ENCODE measurements around the gene APC2.

Gene APC2

DNA sequence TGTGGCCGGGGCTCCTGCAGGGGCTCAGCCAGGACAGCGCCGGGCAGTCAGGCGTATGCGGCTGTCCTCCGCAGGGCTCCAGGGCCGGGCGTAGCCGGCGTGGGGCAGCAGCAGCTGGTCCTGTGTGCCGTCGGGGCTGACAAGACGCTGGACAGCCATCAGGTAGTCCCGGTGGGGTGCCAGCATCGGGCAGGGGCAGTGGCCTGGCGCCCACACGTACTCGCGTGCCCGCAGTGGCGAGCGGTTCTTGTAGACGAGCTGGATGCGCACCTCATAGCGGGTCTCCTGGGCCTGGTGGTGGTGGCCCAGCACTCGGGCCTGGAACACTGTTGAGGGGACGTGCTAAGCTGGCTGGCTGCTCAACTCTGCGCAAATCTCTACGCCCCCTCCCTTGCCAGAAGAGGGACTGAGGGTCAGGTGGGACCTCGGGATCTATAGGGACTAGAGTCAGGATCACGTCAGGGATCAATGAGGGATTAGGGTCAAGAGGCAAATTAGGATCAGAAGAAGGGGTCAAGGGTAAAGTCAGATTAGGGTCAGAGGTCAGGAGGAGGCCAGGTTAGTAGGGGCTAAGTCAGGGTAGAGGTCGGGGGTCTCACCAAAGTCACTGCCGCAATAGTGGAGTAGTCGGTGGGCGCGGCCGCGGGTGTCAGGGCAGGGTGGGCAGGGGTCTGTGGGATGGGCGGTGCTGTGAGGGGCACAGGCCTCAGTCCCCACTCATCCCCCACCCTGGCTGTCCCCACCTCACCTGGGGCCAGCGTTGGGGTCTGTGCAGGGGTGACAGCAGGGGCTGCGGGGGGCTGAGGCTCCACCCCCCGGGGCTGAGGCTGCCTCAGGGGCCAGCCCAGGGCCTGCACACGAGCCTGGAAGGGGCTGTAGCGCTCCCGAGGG is 56.3 kb downstream of the APC2 start:
- ATAC-seq (replicated peaks) (no peak), DNase-seq (no peak)
- peaks cover 10% of the 10 kb centered on the region for H3K36me3 Mint-ChIP-seq (ENCODE audit: insufficient read depth)
- H3K27ac Mint-ChIP-seq: peak overlapping the region; percentile 35 to 56
- H3K4me1 Mint-ChIP-seq (ENCODE audit: low read depth in 2 of 2): peaks cover 7 to 11% of the 10 kb centered on the region in 2 donors
- H3K27me3 Mint-ChIP-seq: peaks cover 7 to 43% of the 10 kb centered on the region in 2 donors
- H3K4me3 Mint-ChIP-seq: no peak overlapping the region
- H3K9me3 Mint-ChIP-seq: no peaks in the 10 kb centered on the region

DNA sequence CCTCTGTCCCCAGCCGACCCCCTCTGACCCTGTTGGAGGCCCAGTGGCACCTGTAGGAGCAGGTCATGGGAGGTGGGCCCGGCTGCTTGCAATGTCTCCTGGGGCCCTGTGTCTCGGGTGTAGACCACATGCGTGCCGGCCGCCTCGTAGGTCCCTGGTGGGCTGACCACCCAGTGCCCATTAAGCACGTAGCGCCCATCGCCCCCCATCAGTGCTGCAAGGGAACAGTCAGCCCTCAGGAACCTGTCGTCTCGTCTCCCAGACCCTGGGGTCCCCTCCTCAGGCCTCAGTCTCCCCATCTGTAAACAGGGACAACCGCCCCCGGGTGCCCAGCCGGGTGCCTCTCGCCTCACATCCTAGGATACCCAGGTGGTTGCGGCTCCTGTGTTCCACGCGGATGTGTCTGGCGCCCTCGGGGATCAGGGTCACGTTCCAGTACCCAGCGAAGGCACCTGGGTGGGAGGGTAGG is 57.3 kb downstream of the APC2 start:
- Mint-ChIP-seq H3K36me3 (ENCODE audit: insufficient read depth) (peaks cover 10% of the 10 kb centered on the region), H3K27me3 (peaks cover 7 to 43% of the 10 kb centered on the region in 2 donors), H3K9me3 (no peaks in the 10 kb centered on the region), H3K4me3 (peak overlapping the region; percentile 81 to 91), H3K27ac (peak overlapping the region; percentile 81 to 91), H3K4me1 (ENCODE audit: low read depth in 2 of 2) (peaks cover 7 to 11% of the 10 kb centered on the region in 2 donors)
- no peak for DNase-seq
- ATAC-seq (replicated peaks): no peak

DNA sequence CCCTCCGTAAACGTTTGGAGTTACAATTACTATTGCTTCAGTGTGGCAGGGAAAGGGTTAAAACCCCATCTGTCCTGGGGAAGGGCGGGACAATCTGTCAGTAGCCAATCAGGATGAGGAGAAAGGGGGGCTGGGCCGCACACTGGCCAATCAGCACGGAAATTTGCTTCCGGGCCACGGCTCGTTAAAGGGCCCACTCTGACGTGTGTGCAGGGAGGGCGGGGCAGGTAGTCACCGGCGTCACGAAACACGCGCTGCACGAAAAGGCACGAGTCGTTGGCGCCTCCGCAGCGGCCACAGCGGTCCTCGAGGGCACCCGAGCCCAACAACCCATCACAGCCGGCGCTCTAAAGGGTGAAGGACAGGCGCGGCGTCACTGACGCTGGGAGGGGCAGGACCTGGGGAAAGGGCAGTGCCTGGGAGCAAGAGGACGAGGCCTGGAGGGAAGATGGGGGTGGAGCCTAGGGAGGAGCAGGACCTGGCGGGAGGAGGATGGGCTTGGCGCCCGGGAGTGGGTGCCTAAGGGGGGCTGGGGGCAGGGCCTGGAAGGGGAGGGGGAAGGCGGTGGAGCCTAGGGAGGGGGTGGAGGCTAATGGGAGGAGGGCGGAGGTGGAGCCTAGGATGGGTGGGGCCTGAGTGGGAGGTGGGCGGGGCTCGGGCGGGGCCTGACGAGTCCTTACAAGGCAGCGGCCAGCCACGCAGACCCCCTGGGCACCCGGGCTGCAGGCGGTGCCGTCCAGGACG is 58.0 kb downstream of the APC2 start:
- Mint-ChIP-seq H3K27me3 (peaks cover 2 to 39% of the 10 kb centered on the region in 2 donors), H3K4me1 (ENCODE audit: low read depth in 2 of 2) (peaks cover 7 to 11% of the 10 kb centered on the region in 2 donors), H3K4me3 (peak overlapping the region; percentile 81 to 91), H3K36me3 (ENCODE audit: insufficient read depth) (peaks cover 10% of the 10 kb centered on the region), H3K9me3 (no peaks in the 10 kb centered on the region), H3K27ac (peak overlapping the region; percentile 81 to 91)
- ATAC-seq (replicated peaks): peak; percentile 94
- peak; percentile 87 to 92 (median 88) for DNase-seq

DNA sequence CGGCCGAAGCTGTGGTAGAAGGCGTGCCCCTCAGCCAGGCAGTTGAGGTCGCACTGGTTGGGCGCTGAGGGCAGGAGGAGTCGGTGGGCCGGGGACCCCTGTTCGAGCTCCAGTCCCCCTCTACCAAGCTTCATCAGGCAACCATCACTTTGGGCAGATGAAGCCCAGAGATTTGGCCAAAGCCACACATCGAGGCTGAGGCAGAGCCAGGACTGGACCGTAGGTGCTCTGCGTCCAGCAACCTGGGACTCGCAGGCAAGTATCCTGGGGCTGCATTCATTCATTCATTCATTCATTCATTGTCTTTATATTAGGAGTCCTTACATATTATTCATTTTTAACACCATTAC is 58.6 kb downstream of the APC2 start:
- Mint-ChIP-seq H3K4me3 (peak overlapping the region in 1 of 2 donors; percentile 91), H3K27me3 (peaks cover 0 to 33% of the 10 kb centered on the region in 2 donors), H3K4me1 (ENCODE audit: low read depth in 2 of 2) (peaks cover 7 to 9% of the 10 kb centered on the region in 2 donors), H3K36me3 (ENCODE audit: insufficient read depth) (peaks cover 10% of the 10 kb centered on the region), H3K9me3 (no peaks in the 10 kb centered on the region), H3K27ac (no peak overlapping the region)
- DNase-seq: no peak
- no peak for ATAC-seq (replicated peaks)

DNA sequence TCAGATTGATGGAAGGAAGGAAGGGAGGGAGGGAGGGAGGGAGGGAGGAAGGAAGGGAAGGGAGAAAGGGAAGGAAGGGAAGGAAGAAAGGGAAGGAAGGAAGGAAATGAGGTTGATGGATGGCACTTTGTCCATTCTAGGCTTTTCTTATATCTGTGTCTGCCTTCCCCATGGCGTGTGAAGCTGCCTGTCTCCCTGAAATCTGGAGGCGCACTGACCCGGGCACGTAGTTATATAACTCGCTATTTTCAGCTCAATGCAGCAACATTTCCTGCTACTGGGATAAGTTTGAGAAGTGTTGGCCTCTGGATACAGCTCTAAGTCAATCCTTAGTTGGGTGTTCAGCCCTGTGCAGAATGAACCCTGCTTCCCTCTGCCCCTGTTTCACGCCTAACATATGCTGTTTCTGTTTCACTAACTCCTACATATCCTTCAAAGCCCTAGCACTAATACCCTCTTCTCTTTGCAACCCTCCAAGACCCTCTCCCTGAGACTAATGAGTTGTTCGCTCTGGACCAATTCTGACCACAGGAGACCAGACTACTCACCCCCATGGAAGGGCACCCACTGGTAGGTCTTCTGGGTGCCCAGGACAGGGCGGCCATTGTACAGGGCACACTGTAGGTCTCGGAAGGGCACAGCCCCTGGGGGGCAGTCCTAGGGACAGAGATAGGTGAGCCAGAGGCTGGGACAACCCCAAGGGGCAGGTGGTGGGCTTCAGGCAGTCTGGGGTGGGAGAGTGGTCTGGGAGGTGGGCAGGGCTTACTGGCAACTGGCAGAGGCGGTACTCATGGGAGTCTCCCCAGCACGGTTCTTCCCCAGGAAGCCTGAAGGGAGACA is 59.9 kb downstream of the APC2 start:
- no peak overlapping the region for H3K4me3 Mint-ChIP-seq
- H3K9me3 Mint-ChIP-seq: no peaks in the 10 kb centered on the region
- peaks cover 7% of the 10 kb centered on the region in 2 donors for H3K4me1 Mint-ChIP-seq (ENCODE audit: low read depth in 2 of 2)
- H3K27me3 Mint-ChIP-seq: peaks cover 0 to 28% of the 10 kb centered on the region in 2 donors
- ATAC-seq (replicated peaks) (no peak), DNase-seq (no peak)
- H3K36me3 Mint-ChIP-seq (ENCODE audit: insufficient read depth): peaks cover 10% of the 10 kb centered on the region
- H3K27ac Mint-ChIP-seq: no peak overlapping the region

DNA sequence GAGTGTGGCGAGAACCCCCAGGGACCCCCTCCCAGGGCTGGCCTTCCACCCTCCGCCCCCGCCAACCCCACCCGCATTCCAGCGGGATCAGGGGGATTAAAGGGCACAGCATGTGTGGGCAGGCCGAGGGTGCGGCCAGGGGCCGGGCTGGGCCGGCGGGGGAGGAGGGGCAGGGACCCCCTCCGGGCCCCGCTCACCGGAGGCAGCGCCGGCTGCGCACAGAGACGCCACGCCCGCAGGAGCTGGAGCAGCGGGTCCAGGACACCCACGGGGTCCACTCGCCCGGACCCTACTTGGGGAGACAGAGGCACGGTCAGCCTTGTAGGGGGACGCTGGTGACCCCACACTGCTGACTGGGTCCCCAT is 60.5 kb downstream of the APC2 start:
- H3K4me1 Mint-ChIP-seq (ENCODE audit: low read depth in 2 of 2): peaks cover 7% of the 10 kb centered on the region in 2 donors
- DNase-seq (no peak), ATAC-seq (replicated peaks) (no peak)
- H3K36me3 Mint-ChIP-seq (ENCODE audit: insufficient read depth): peaks cover 8% of the 10 kb centered on the region
- H3K27ac Mint-ChIP-seq: no peak overlapping the region
- H3K4me3 Mint-ChIP-seq: no peak overlapping the region
- H3K27me3 Mint-ChIP-seq: peaks cover 0 to 23% of the 10 kb centered on the region in 2 donors
- H3K9me3 Mint-ChIP-seq: no peaks in the 10 kb centered on the region

DNA sequence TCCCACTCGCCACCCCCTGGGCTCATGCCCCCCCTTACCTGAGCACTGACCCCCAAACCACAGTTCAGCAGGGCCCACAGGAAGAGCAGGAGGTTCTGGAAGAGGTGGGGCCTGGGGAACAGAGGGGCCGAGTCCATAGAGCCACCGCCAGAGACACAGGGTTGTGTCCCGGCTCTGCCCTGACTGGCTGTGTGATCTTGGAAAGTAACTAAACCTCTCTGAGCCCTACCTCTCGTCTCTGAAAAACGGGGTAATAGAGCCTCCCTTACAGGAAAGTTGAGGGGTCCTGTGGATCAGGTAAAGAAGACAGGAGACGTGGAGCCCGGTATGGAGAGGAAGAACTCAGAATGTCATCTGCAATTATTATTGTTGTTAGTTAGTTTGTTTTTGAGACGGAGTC is 60.9 kb downstream of the APC2 start:
- Mint-ChIP-seq H3K36me3 (ENCODE audit: insufficient read depth) (peaks cover 7% of the 10 kb centered on the region), H3K27ac (no peak overlapping the region), H3K27me3 (peaks cover 0 to 19% of the 10 kb centered on the region in 2 donors), H3K4me3 (no peak overlapping the region), H3K4me1 (ENCODE audit: low read depth in 2 of 2) (peaks cover 7% of the 10 kb centered on the region in 2 donors), H3K9me3 (no peaks in the 10 kb centered on the region)
- DNase-seq (no peak), ATAC-seq (replicated peaks) (no peak)

DNA sequence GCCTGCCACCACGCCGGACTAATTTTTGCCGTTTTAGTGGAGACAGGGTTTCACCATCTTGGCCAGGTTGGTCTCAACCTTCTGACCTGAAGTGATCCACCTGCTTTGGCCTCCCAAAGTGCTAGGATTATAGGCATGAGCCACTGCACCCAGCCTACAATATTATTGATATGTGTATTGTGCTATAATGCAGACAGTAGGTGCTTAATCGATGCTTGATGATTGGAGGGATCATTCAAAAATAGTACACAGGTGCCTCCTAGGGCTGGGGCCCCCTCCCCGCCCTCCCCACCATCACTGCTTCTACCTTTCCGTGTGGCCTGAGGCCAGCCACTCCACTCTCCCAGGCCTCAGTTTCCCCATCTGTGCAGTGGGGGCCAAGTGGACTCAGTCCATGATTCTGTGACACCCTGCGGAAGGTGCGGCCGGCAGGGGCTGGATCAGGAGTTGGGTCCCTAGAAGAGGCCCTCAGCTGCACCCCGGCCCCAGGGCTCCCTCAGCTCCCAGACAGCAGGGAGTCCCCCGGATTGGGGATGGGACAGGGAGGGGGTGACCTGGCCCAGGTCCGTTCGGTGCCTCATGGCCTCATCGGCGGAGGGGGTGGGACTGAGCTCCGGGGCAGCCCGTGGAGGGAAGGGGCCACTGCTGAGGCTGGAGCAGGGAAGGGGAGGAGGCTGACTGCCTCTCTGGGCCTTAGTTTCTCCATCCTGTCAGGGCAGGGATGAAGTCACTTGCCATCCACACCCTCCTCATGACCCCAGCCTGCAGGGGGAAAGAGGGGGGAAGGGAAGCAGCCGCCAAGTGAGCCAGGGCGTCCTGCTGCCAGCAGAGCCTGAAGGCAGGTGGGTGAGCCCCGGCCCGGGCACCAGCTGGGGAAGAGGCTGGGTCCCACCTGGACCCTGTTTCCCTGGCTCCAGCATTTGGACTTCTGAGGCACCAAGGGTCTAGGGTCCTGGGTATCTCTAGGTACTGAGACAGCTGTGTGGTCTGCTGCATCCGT is 61.7 kb downstream of the APC2 start:
- ATAC-seq (replicated peaks): no peak
- H3K27me3 Mint-ChIP-seq: peaks cover 6 to 22% of the 10 kb centered on the region in 2 donors
- H3K4me3 Mint-ChIP-seq: peak overlapping the region; percentile 66 to 74
- H3K9me3 Mint-ChIP-seq: no peaks in the 10 kb centered on the region
- no peak overlapping the region for H3K27ac Mint-ChIP-seq
- H3K36me3 Mint-ChIP-seq (ENCODE audit: insufficient read depth): peaks cover 7% of the 10 kb centered on the region
- H3K4me1 Mint-ChIP-seq (ENCODE audit: low read depth in 2 of 2): peaks cover 5 to 7% of the 10 kb centered on the region in 2 donors
- DNase-seq: no peak

DNA sequence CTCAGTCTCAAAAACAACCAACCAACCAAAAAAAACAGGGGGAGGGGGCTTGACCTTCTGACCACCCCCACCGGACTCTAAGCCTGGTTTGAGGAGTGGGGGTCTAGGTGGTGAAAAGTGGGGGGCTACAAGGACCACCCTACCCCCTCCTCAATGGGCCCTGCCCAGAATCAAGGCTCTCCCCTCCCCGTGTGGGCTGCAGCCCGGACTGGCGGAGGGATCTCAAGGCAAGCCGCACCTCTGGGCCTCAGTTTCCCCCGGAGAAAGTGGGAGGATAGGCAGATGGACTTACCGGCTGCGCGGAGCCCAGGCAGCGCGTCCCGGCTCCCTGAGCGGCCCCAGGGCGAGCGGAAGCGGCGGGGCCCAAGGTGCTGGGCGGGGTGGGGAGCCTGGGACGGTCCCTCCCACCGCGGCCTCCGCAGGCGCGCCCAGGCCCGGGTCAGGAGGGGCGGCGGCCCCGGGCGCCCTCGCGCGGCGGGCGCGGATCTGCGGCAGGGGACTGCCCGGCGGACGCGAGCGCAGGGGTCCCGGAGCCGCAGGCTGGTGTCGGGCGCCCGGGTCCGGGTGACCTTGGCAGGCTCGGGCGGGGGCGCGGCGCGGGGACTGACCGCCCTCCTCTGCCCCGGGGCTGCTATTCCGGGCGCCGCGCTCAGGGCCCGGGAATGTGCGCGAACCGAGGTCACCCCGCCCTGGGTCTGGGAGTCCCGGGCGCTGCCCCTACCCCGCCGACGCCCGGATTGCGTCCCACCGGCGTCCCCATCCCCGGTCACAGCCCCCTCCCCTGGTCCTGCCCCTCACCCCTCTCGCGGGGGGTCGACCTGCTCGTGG is 63.0 kb downstream of the APC2 start, which contains the start of gene ADAMTSL5:
Gene ADAMTSL5 (minus strand): TSS at position 349 of the 828 bp plus-strand sequence. CDS start 2,076 bp downstream, outside the sequence.
- Mint-ChIP-seq H3K4me3 (peak within 1 kb of the TSS; percentile 66 to 74), H3K9me3 (no peaks in the 10 kb centered on the region), H3K27me3 (peaks cover 10 to 22% of the 10 kb centered on the region in 2 donors), H3K4me1 (ENCODE audit: low read depth in 2 of 2) (peaks cover 1 to 2% of the 10 kb centered on the region in 2 donors), H3K36me3 (ENCODE audit: insufficient read depth) (peaks cover 2% of the 10 kb centered on the region), H3K27ac (no peak within 1 kb of the TSS)
- DNase-seq: peak; percentile 37 to 39 (median 38)
- ATAC-seq (replicated peaks): peak; percentile 74

DNA sequence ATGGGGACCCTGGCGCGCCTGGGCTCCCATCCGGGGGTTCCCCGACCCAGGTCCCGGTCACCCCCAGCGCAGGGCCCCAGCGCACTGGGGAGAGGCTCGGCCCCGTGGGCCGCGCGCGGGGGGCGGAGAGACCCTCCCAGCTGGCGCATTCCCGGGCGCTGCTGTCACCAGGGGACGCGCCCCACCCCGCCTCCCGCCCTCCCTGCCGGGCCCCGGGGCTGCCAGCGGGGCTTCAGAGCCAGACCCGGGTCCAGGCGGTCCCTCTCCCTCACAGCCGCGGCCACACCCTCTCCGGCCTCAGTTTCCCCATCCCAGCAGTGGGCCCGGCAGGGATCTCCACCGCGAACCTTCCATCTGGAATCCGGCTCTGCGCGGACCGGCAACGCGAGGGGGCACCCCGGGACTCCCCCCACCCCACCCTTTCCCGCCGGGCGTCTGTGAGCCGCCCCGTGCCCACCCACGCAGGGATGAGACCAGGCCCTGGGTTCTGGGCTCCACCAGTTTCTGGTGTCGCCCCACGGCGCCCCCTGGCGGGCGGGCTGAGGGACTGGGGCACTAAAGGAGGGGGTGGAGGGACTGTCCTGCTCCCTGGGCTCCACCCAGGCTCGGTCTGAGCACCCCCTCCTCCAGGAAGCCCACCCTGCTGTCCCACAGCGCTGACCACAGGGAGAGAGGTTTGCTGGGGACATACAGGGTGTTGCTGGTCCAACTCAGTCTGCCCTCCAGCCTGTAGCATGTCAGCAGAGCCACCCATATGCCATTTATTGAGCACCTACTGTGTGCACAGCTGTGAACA is 63.8 kb downstream of the APC2 start:
- H3K27me3 Mint-ChIP-seq: peaks cover 10 to 27% of the 10 kb centered on the region in 2 donors
- DNase-seq (peak; percentile 59 to 60 (median 59)), ATAC-seq (replicated peaks) (peak; percentile 67)
- no peaks in the 10 kb centered on the region for H3K9me3 Mint-ChIP-seq
- no peak overlapping the region for H3K27ac Mint-ChIP-seq
- H3K36me3 Mint-ChIP-seq (ENCODE audit: insufficient read depth): peaks cover 4% of the 10 kb centered on the region
- peak overlapping the region; percentile 41 to 53 for H3K4me3 Mint-ChIP-seq
- H3K4me1 Mint-ChIP-seq (ENCODE audit: low read depth in 2 of 2): no peaks in the 10 kb centered on the region

DNA sequence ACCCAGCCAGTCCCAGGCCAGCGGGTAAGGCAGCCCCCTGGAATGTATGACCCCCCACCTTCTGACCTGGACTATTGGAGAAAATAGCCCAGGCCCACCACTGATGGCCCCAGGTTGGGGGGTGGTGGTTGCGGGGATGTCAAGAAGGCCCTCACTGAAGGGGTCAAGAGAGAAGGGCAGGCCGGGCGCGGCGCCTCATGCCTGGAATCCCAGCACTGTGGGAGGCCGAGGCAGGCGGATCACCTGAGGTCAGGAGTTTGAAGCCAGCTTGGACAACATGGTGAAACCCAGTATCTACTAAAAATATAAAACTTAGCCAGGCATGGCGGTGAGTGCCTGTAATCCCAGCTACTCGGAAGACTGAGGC is 64.4 kb downstream of the APC2 start:
- Mint-ChIP-seq H3K36me3 (ENCODE audit: insufficient read depth) (peaks cover 4% of the 10 kb centered on the region), H3K27me3 (peaks cover 10 to 31% of the 10 kb centered on the region in 2 donors), H3K9me3 (no peaks in the 10 kb centered on the region), H3K4me3 (peak overlapping the region; percentile 41 to 53), H3K4me1 (ENCODE audit: low read depth in 2 of 2) (no peaks in the 10 kb centered on the region), H3K27ac (no peak overlapping the region)
- DNase-seq: no peak
- ATAC-seq (replicated peaks): no peak
